NCI-H2227 (cell line): ENCODE data around the gene MAN2B1.
"Not testable (repeated sequence)": the region's sequence is repeated elsewhere in the genome, so short reads cannot be mapped to it uniquely, and the experiment has no call there.

Experiments used
- DNase-seq: peaks from one replicate; lab custom pipeline; 2025; ENCODE audit not compliant: unreplicated experiment; lab: John Stamatoyannopoulos, UW

The MAN2B1 gene

GRCh38 chr19:12689581-12690216 is 23.2 kb upstream of the MAN2B1 start:
- no peak for DNase-seq

DNA sequence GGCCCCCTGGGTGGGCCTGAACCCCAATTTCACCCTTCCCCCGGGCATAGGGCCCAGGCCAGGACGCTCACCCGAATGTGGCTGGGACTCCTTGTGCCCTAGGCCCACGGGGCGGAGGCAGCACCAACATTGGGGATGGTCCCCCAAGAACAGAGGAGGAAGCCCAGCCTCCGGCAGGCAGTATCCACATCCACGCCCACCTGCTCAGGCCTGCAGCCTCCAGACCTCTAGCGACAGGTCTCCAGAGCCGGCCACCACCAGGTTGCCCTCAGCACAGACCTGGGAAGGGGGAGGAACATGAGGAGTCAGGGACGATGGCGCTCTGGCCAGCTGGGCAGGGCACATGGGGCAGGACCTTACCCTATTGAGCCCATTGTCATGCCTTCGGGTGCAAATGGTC is 22.5 kb upstream of the MAN2B1 start:
- DNase-seq: no peak

- DNase-seq: no peak
These were observed 21.1 kb upstream of the MAN2B1 start, which contains the start of gene GNG14 for GRCh38 chr19:12687496-12688196. TSS of gene GNG14 (plus strand) at chr19:12687998. CDS start at chr19:12688049, 51 bp downstream.

DNA sequence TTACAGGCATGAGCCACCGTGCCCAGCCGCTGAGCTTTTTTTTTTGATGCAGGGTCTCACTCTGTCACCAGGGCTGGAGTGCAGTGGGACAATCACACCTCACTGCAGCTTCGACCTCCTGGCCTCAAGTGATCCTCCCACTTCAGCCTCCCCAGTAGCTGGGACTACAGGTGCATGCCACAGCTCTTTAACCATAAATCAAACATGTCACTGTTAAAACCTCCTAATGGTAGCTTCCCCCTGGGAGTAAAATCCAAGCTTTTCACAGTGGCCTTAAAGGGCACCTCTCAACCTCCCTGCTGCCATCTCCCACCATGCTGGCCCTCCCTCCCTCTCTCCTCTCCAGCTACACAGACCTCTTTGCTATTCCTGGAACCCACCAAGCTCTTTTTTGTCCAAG is 19.3 kb upstream of the MAN2B1 start:
- peak; percentile 50 for DNase-seq

DNA sequence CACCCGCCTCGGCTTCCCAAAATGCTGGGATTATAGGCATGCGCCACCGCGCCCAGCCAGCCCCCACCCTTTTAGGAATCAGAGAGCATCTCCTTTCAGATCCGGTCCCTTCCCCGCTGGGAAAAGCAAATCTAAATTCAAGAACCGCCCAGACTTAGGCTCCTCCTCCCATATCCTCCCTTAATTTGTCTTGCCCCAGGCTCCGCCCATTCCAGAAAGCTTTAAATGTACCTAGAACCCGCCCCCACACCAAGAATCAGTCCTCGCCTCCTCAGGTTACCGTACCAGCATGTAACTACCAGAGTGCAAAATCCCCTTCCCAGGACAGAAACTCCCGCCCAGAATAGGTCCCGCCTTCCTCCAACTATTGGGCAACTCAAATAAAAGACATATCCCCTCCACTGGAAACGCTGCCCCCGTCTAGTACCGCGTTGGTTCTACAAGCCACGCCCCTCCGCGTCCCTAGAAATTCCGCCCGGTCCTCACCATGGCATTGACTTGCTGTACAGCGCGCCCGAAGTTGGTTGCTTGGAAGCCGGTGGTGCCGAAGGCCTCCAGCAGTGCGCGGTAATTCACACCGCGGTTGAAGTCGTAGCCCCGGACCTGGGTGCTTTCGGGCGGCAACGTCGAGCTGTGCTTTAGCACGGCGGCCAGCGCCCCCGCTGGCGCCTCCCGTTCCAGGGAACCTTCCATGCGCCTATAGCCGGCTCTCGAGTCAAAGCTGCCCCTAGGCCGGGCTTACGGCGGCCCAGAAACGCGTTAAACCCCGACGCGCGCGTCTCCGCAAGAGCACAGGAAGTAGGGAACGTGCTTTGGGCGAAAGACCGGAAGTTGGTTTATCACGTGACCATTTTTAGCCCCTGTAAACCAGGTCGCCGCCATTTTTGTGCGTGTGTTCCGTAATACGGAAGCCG is 14.8 kb upstream of the MAN2B1 start, which contains the start of gene DHPS:
DHPS (minus strand) TSS at position 807 of the 914 bp plus-strand sequence; CDS start at position 693, 114 bp downstream.
- peak; percentile 95 for DNase-seq

DNA sequence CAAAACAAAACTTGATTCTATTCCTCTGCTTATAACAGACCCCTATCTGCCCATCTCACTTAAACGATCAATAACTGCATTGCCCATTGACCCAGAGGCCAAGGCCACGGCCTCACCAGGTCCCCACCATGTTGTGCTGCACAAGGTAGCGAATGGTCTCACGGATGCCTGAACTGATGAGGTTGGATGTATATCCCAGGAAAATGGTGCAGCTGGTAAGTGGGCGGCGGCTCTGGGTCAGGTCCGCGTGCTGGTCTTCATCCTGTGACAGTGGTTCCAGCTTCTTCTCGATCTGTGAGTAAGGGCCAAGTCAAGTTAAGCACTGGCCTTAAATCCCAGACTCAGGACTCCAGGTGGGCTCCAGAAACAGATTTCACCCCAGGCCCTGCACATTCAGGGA is 13.5 kb upstream of the MAN2B1 start:
- no peak for DNase-seq

GRCh38 chr19:12678039-12678438 is 11.5 kb upstream of the MAN2B1 start:
- not testable (repeated sequence) for DNase-seq

- no peak for DNase-seq
These were observed 10.4 kb upstream of the MAN2B1 start for GRCh38 chr19:12676928-12677327.

DNA sequence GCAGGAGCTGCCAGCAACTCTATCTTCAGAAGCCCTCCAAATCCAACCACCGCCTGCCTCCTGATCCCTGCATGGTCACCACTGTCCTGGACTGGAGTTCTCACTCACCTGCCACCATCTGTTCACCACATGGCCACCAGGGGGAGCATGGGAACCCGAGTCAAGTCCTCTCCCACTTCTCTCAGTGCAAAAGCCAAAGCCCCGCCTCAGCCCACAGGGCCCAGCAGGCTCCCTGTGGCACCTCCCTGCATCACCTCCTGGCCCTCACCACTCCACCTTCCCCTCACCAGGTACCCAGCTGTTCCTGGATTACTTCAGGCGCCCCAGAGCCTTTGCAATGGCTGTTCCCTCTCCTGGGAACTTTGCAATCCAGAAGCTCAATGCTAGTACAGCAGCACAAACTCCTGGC is 9.8 kb upstream of the MAN2B1 start:
- DNase-seq: peak; percentile 80

DNA sequence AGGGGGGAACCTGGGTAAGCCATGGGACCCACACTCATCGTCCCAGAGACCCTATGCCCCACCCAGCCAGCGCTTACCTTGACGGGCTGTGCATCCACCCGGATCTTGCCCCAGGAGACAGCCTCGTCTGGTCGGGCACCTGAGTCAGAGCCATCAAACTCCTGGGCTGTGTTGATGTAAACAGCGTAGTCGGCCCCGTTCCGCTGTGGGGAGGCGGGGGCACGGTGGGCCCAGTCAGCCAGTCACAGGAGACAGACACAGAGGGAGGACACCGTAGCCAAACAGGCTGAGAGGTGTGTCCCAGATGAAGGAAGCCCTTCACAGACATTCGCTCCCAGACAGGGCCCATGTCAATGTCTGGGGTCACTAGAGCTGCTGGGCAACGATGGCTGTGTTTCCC is 9.4 kb upstream of the MAN2B1 start:
- DNase-seq: no peak

DNA sequence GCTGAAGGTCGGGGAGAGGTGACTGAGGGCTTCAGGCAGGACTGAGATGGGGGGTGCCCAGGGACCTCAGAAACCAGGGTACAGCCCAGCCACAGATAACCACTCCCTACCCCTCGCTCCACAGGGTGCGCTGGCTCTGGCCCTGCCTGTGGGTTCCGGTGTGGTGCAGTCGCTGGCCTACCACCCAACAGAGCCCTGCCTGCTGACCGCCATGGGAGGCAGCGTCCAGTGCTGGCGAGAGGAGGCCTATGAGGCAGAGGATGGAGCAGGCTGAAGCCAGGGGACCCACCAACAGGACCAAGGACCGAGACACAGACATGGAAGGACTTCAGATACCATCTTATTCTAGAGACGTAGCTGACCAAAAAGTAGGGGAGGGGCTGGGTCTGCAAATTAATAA is 8.9 kb upstream of the MAN2B1 start:
- no peak for DNase-seq

DNA sequence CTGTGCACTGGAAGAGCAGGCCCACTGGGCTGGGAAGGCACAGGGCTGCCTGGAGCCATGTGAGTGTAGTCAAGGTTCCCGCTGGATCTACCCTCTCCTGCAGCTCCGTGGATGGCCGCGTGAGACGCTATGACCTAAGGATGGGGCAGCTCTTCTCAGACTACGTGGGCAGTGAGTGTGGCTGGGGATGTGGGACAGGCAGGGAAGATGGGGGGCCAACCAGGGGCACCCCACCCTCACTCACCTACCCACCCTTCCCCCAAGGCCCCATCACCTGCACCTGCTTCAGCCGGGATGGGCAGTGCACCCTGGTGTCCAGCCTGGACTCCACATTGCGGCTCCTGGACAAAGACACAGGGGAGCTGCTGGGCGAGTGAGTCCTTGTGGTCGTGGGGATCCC is 6.2 kb upstream of the MAN2B1 start:
- no peak for DNase-seq

- no peak for DNase-seq
These were observed 3.8 kb upstream of the MAN2B1 start for GRCh38 chr19:12670159-12670928.

DNA sequence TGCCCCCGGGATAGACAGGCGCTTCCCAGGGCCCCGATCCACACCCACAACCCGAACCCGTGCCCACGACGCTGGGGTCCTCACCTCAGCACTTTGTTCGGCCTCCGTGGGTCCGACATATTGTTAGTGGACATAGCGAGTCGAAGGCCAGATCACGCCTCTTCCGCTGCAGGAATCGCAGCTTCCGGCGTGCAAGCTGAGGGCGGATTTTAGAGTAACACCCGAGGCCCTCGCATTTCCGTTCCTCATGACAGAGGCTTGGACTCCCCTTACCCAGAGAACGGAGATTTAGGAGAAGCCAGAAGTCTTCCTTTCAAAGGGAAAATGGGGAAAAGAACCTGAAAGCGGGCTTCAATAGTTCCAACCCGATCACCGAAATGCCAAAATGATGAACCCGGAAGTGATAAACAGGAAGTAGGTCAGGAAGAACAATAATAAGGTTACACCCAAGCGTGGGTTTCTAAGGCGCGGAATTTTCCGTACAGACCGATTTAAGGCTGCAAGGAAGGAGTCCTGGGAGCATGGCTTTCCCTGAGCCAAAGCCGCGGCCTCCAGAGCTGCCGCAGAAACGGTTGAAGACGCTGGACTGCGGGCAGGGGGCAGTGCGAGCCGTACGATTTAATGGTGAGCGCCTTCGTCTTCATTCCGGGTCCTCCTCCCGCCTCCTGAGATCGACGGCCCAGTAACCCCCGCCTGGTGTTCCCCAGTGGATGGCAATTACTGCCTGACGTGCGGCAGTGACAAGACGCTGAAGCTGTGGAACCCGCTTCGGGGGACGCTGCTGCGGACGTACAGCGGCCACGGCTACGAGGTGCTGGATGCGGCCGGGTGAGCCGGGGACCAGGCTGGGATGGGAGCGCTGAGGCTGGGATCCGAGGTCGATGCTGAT is 3.0 kb upstream of the MAN2B1 start:
- DNase-seq: peak; percentile 84

- peak; percentile 53 for DNase-seq
These were observed 2.4 kb upstream of the MAN2B1 start for GRCh38 chr19:12668932-12669269.

DNA sequence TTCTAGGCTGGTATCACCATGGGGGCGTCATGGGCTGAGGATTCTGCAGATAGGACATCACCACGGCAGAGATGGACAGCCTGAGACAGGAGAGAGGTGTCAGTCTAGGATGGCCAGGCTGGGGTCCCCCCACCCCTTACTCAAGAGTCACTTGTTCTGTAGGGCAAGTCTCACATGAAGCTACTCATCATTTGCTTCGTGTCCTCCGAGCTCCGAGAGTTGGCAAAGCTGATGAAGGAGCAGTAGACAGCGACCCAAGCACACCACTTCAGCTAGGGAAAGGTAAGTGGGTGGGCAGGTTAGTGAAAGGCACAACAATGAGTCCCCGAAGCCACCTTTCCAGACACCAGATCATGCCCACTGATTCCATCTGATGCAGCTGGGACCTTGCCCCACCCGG is 1.8 kb upstream of the MAN2B1 start:
- DNase-seq: no peak

DNA sequence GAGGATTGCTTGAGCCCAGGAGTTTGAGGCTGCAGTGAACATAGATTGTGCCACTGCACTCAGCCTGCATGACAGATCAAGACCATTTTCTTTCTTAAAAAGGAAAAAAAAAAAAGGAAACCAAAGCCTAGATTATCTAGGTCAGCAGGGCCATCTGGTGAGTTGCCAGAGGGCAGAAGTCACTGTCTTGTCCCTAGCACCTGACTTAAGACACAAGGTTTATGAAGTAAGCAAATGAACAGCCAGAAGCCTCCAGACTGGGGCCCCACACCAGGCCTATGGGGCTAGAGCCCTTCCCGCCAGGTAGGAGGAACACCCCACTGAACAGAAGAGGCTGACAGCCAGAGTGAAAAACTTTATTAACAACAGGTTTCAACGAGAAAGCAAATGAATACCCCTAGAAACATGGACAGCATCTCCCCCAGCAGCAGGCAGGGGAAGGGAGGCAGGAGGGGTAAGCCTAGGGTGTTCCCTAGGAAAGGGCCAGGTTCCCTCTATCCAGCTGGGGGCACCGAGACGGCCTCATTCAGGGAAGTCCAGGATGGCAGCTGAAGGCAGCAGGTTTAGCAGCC is 1.3 kb upstream of the MAN2B1 start:
- no peak for DNase-seq

DNA sequence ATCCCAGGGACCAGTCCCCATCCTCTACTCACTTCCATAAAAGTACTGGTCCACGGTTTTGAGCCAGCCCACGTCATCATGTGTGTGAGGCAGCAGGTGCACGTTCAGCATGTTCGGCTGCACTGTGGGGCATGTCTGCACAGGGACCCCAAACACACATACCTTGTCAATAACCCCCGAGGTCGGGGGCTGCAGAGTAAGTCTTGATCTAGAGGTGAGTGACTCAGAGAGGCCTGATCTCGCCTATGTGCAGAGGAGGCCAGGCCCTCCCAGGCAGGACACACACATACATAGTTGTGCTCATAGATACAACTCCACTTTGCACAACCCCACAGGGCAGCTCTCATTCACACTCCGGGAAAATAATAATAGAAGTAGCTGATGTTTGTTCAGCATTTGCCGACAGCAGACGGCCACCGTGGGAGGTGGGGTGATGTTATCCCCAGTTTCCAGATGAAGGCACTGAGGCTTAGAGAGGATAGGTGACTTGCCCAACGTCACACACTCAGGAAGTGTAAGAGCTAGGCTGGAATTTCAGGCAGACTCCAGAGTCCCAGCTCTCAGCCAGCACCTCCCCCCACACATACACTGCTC is 774 bp downstream of the MAN2B1 start:
- no peak for DNase-seq

DNA sequence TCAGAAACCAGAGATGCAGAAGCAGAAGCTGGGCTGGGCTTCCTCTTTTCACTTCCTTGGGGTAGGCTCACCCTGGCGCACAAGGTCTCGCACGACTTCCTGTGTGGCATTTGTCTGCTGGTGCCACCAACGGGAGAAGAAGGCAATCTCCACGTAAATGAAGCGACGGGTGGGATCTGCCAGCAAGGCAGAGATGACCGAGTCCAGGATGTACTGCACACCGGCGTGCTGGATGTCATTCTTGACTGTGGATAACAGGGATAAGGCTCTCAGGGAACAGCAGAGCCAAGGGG is 1.3 kb downstream of the MAN2B1 start:
- DNase-seq: no peak
